Activated CD8-positive, alpha-beta memory T cell treated with anti-CD3 and anti-CD28 coated beads for 36 hours (primary cell): ENCODE data around the gene ZSCAN18. TPM values are rescaled to one million over a fixed set of nuclear protein-coding genes. Genes with fewer than 3 reads are reported as not detected.

ENCODE experiments used
- CTCF ChIA-PET: fragments of 350-600 bp; sonication (Branson Sonifier 250); formaldehyde crosslinking; loops from one replicate; lab custom pipeline; 2021; ENCODE audit warnings: antibody characterized with exemption; lab: Charles Lee
- POLR2A ChIA-PET: fragments of 350-600 bp; sonication (Branson Sonifier 250); formaldehyde crosslinking; loops from one replicate; lab custom pipeline; 2021; ENCODE audit warnings: antibody characterized with exemption; lab: Charles Lee
- total RNA-seq, 2 experiments: library from RNA; stranded (reverse); gene quantifications; one replicate each; pipeline ENCODE4 v1.2.3, GENCODE V29; 2021

The ZSCAN18 gene
- total RNA-seq, 2 experiments from 2014 or later: 19.0 to 25.6 TPM

DNA sequence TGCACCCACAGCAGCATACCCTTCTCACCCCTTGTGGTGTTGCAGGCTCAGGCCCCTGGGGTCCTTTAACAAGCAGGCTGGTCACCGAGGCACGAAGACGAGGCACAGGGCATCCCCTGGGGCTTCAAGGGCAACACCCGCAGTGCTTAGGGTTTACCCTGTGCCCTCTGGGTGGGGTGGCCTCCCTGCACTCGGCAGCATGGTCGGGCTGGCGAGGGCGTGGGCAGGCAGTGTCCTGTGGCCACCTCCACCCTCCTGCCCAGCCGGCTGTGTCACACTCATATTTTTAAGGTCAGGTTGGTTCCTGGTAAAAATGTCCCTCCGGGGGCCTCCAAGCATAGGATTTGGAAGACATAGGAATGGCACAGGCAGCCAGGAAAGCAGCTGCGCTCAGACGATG lies 50.4 kb downstream of the ZSCAN18 start:
- POLR2A ChIA-PET: no interaction called here

DNA sequence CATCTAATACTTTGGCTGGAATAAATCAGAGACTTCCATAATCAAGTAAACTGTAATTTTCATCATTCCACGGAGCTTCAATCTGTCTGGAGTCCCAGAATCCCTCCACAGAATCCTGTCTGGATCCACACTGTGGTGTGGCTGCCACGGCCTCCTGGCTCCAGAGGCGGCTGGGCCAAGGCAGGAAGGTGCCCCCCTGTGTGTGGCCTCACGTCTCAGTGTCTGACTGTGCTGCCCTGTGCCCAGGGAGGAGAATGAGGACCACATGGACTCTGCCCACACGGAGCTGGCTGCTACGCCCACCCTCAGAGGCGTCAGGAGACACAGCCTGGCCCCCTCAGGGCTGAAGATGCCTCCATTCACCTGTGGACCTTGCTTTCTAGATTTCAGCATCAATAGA lies 51.2 kb downstream of the ZSCAN18 start:
- POLR2A ChIA-PET: no interaction called here

More for the DNA sequence above, 50.4 kb downstream of the ZSCAN18 start:
- CTCF ChIA-PET: no interaction called here

DNA sequence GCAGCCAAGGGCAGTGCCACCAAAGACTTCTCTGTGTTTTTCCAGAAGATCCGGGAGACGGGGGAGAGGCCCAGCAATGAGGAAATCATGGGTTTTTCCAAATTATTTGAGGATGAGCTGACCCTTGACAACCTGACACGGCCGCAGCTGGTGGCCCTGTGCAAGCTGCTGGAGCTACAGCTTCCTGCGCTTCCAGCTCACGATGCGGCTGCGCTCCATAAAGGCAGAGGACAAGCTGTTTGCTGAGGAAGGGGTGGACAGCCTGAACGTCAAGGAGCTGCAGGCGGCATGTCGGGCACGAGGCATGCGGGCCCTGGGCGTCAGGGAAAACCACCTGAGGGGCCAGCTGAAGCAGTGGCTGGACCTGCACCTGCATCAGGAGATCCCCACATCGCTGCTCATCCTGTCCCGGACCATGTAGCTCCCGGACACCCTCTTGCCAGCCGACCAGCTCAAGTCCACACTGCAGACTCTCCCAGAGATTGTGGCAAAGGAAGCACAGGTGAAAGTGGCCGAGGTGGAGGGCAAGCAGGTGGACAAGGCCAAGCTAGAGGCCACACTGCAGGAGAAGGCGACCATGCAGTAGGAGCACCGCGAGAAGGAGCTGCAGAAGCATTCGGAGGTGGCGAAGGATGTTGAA lies 52.5 kb downstream of the ZSCAN18 start:
- ChIA-PET CTCF (no interaction called here), POLR2A (no interaction called here)

More for the DNA sequence above, 51.2 kb downstream of the ZSCAN18 start:
- CTCF ChIA-PET: no interaction called here

DNA sequence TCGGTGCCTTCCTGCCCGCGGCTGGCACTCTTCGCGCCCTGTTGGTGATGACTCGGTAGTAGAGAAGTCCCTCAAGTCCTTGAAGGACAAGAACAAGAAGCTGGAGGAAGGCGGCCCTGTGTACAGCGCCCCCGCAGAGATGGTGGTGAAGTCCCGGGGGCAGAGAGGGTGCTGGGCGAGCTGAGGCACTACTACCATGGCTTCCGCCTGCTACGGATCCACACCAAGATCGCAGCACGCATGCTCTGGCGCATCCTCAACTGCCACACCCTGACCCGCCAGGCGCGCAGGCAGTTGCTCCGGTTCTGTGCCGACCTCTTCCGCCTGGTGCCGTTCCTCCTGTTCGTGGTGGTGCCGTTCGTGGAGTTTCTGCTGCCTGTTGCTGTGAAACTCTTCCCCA lies 53.1 kb downstream of the ZSCAN18 start:
- ChIA-PET POLR2A (no interaction called here), CTCF (no interaction called here)

DNA sequence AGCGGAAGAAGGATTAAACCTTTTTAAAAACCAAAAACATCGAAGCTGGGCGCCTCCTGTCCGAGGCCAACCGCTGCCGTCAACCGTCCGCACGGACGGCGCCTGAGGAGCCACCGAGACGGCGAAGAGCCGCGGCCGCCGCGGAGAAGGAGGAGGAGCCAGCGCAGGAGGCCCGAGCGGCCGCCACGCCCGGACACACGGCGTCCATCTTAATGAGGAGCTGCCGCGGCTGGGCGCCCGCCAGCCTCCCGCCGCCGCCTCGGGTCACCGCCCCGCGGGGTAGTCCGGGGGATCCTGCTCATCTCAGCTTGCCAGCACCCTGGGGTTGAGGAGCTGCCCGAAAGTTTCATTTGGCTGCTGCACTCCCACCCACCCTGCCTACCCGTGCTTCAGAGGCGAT lies 53.6 kb downstream of the ZSCAN18 start:
- POLR2A ChIA-PET: no interaction called here
- CTCF ChIA-PET: interaction anchor here (0.6 kb wide), 1 partner anchor 32 kb away, joined by 3 read pairs; no protein-coding TSS in a partner anchor

DNA sequence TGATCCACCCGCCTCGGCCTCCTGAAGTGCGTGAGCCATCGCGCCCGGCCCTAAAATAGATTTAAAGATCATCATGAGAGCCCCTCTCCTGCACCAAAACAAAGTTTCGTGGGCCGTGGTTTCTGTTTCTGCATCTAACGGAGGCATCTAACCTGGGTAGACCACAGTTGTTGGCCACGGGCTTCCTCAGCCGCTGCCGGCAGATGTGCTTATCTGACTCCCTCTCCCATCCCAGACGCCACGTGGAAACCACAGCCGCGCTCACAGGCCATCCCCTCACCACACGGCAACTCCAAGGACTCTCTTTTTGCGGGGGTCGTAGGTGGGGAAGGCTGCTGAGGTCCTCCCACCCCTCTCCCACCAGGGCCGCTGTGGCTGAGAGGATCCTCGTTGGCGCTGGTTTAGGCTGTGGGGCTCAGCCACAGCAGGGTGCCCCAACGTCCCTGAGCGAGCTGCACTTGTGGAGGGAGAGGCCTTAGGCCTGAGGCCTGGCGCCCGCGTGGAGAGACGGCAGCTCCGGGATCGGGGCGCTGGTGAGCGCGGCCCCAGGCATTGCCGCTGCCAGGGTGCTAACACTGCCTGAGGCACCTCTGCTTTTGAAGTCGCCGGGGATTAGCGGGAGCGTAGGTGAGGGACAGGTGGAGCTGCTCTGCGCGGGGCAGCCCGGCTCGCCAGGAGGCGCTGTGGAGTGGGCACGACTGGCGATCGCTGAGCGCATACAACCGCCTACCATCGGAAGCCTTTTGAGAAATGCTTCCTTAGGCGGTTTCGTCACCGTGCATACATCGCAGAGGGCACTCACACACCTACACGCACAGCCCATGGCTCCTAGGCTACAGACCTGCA lies 55.3 kb downstream of the ZSCAN18 start:
- CTCF ChIA-PET: no interaction called here
- POLR2A ChIA-PET: no interaction called here

DNA sequence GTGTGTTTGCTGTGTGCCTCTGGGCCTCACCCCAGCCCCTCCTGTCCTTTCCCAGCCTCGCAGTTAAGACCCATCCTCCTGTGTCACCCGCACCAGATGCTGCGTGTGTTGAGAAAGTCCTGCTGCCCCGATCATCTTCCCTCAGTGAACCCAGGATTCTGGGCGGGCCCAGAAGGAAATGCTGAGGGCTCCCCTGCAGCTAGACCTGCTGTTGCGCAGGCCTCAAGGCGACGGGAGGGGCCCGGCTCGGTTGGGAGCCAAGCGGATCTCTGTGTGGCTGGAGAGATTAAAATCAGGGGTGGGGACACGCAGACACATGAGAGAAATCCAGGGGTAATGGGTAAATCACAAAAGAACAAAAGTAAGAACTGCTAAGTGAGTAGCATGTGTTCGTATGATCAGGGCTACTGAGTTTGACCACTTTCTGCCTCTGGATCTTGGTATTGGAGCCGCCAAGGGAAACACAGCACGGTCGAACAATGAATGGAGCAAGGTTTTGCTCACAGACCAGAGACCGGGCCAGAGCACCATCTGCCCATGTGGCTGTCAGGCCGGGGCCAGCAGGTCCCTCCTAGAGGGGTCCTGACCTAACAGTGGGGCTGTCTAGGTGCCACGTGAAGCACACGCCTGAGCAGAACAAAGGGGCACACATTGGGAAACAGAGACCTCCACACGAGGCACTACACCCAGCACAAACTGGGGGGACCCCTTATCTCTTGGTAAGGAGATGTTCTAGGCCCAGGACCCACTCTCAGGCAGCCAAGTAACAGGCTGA lies 57.1 kb downstream of the ZSCAN18 start:
- ChIA-PET POLR2A (no interaction called here), CTCF (no interaction called here)

DNA sequence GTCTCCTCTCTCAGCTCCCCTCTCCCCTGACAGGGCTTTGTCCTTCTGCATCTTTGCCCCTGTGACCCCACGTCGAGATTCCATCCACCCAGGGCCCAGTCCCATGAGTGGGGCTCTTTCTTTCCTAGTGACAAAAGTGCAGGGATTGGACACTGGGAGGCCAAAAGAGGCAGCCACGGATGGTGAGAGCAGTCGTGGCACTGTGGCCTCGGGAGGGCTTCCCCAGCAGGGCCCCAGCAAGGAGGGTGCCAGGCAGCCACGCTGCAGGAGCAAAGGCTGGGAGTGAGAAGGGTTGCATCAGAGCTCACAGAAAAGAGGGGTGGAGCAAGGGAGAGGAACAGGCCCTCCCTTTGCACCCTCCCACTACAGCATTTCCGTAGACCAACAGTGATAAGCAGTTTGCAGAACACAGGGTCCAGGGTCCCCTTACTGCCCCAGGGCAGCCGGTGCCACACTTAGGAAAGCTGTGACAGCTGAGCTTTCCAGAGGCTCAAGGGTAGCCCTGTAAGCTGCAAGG lies 59.3 kb downstream of the ZSCAN18 start:
- POLR2A ChIA-PET: no interaction called here
- CTCF ChIA-PET: no interaction called here

DNA sequence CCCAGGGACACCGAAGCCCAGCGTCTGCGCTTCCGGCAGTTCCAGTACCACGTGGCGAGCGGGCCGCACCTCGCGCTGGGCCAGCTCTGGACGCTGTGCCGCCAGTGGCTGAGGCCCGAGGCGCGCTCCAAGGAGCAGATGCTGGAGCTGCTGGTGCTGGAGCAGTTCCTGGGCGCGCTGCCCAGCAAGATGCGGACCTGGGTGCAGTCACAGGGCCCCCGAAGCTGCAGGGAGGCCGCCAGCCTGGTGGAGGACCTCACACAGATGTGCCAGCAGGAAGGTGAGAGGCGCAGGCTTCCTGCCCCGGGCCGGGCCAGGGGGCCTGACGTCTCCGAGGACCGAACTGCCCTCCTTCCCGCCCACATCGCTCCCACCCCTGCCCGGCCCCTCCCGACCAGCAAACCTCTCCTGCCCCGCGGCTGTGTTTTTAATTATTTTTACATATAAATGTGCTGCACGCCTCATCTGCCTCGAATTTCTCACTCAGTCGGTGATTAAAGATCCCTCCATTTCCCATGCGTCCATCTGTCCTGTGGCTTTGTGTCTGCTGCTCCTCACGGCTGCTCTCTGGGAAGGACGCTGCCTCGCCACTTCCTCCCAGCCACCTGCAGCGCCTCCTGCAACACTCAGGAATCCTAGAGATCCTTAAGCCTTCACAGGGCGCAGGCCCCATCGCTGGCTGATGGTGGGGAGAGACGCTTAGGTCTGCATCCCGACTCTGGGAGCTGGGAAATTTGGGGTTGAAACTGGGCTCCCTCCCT lies 59.9 kb downstream of the ZSCAN18 start:
- CTCF ChIA-PET: no interaction called here
- POLR2A ChIA-PET: no interaction called here

DNA sequence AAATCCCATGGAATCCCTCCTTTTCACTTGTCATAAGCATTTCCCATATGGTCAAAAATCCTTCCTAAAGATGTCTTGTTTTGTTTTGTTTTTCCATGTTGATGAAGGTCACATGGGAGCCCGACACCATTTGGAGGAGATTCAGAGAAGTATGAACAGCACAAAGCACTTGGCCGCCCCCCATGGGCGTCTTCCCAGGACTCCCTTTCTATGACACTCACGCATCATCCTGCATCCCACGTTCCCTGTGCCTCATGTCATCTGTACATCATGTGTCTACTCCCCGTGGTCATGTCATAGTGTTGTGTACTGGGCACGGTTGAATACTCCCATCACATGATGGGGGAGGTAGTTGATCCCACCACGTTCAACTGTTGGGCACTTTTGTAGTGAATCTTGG lies 62.2 kb downstream of the ZSCAN18 start:
- ChIA-PET POLR2A (no interaction called here), CTCF (no interaction called here)

DNA sequence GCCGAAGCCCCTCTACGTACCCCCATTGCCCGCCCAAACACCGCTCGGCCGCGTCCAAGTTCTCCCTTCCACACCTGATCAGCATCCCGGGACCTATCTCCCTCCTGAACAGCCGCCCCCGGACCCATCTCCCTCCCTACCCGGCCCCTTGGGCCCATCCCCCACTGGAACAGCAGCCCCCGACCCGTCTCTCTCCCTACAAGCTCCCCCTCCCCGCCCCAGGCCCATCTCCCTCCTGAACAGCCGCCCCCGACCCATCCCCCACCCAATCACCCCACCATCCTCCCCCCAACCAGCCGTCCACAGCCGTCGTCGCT lies 63.6 kb downstream of the ZSCAN18 start:
- ChIA-PET POLR2A (no interaction called here), CTCF (no interaction called here)

Other genes with a start within 250 kb of the ZSCAN18 start
- 10 to 100 TPM; 23.9 to 24.0 TPM for gene ZNF587, start 248.4 kb downstream of the ZSCAN18 start, total RNA-seq
- gene ZNF814, start 209.2 kb downstream of the ZSCAN18 start, total RNA-seq: 10 to 100 TPM; 34.3 to 36.8 TPM
- 10 to 100 TPM; 15.0 to 15.3 TPM for gene ZNF417, start 181.6 kb downstream of the ZSCAN18 start, total RNA-seq
- 1 to 10 TPM; 4.4 to 4.7 TPM for gene ZNF418, start 162.8 kb downstream of the ZSCAN18 start, total RNA-seq
- gene ZNF256, start 150.5 kb downstream of the ZSCAN18 start, total RNA-seq: 1 to 10 TPM; 6.2 to 7.5 TPM
- gene C19orf18, start 123.7 kb downstream of the ZSCAN18 start, total RNA-seq: not detected
- 1 to 10 TPM; 6.3 to 6.6 TPM for gene ZNF606, start 95.4 kb downstream of the ZSCAN18 start, total RNA-seq
- gene ZSCAN1, start 64.2 kb downstream of the ZSCAN18 start, total RNA-seq: not detected
- under 1 TPM; 0.71 to 0.78 TPM for gene ZNF135, start 38.9 kb downstream of the ZSCAN18 start, total RNA-seq
- gene ZNF329, start 52.6 kb upstream of the ZSCAN18 start, total RNA-seq: 1 to 10 TPM; 7.0 to 7.9 TPM
- gene ZNF274, start 84.8 kb upstream of the ZSCAN18 start, total RNA-seq: 10 to 100 TPM; 22.6 to 23.1 TPM
- gene ZNF544, start 130.7 kb upstream of the ZSCAN18 start, total RNA-seq: 10 to 100 TPM; 52.1 to 53.6 TPM
- gene ZNF8, start 180.7 kb upstream of the ZSCAN18 start, total RNA-seq: 1 to 10 TPM; 4.4 to 4.5 TPM
- gene ERVK3-1, start 207.1 kb upstream of the ZSCAN18 start, total RNA-seq: 10 to 100 TPM; 96.2 to 96.4 TPM
- gene ZSCAN22, start 228.8 kb upstream of the ZSCAN18 start, total RNA-seq: 1 to 10 TPM; 4.4 to 5.3 TPM